HG03039 (cell line): ENCODE data around the gene UNC93B1.
"Not testable (repeated sequence)": the region's sequence is repeated elsewhere in the genome, so short reads cannot be mapped to it uniquely, and the experiment has no call there.

Source experiments
- ATAC-seq: cut with Tn5 transposase; IDR thresholded peaks from one replicate; pipeline ENCODE4 v1.9.1; 2021; ENCODE audit warnings: mild to moderate bottlenecking, moderate library complexity; ENCODE audit not compliant: unreplicated experiment

Gene UNC93B1

GRCh38 chr11:67994387-67994786 is 9.5 kb downstream of the UNC93B1 start:
- ATAC-seq: not testable (repeated sequence)

GRCh38 chr11:67993821-67994220 is 10.1 kb downstream of the UNC93B1 start:
- ATAC-seq: not testable (repeated sequence)

GRCh38 chr11:67991347-67992121 is 12.4 kb downstream of the UNC93B1 start:
- not testable (repeated sequence) for ATAC-seq

DNA sequence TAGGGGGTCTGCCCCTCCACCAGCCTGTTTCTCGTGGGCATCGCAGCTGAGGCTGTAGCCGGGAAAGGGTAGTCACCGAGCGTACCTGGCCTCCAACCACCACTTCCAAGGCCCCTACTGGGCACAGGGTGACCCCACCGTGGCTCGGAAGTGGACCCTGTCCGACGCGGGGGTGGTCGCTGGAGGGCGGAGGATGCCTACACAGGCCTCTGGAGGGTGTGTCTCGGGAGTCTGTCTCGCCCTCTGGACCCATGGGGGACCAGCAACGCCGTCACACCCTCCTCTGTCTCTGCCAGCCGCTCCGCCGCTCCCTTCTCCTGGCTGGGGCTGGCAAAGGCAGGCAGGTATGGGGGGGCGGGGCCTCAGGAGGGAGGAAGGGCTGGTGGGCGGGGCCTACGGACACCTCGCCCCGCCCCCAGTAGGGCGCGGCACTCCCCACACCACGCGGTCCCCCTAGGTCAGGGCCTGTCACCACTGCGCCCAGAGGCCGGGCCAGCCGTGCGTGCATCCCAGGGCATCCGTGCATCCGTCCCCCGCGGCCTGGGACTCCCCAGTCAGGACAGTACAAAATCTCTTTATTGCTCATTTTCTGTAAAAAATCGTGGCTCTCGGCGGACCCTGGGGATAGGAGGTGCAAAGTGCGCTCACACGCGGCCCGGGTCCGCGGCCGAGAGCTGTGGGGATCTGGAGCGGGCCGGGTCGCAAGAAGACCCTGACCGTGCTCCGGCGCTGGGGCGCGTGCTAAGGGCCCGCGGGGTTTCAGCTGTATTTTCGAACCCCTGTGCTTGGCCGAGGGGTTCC is 13.2 kb downstream of the UNC93B1 start:
- not testable (repeated sequence) for ATAC-seq

DNA sequence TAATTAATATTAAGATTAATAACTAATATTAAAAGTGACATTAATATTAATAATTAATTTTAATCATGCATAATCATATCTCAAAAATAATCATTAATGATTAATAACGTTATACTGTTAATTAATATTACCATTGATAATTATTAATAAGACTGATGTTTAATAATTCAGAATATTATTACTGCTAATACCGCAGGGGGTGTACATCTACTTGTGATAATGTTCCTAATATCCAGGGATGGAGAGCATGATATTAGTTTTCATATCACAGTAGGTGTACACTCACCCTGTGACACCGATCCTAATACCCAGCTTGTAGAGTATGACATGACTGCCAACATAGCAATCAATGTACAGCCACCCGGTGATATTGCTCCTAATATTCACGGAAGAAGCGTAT is 18.6 kb downstream of the UNC93B1 start:
- not testable (repeated sequence) for ATAC-seq

DNA sequence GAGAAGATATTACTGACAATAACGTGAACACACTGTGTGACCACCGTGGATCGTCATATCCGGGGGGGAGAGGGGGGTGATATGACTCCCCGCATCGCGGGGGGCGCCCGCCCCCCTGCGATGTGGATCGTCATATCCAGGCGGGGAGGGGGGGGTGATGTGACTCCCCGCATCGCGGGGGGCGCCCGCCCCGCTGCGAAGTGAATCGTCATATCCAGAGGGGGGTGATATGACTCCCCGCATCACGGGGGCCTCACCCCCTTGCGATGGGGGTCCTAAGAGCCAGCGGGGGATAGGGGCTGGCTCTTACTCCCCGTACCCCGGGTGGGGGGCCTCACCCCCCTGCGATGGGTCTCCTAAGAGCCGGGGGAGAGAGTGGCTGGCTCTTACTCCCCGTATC is 19.9 kb downstream of the UNC93B1 start:
- no peak for ATAC-seq

DNA sequence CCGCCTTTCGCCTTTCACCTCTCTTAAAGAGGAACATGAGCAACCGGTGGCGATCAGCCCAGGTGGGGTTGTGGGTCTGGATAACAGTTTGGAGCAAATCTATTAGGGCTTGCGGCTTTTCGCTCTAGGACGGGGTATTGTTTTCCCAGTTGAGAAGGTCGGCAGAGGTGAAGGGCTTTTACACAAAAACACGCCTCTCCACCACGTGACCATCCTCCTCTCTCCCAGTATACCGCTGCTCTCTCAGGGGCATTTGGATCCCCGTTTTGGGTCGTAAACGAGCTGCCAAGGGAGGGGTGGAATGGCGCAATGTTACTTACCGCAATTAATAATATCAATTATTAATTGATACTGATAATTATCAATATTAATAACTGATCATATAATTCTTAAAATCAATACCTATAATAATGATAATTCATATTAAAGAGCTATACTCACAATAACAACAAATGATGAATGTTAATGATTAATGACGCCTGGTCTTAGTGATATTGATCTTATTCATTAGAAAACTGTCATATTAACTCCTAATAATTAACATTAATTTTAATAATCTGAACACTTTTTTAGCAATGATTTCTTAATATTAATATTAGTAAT is 21.5 kb downstream of the UNC93B1 start:
- not testable (repeated sequence) for ATAC-seq

GRCh38 chr11:67981226-67981625 is 22.7 kb downstream of the UNC93B1 start:
- not testable (repeated sequence) for ATAC-seq

DNA sequence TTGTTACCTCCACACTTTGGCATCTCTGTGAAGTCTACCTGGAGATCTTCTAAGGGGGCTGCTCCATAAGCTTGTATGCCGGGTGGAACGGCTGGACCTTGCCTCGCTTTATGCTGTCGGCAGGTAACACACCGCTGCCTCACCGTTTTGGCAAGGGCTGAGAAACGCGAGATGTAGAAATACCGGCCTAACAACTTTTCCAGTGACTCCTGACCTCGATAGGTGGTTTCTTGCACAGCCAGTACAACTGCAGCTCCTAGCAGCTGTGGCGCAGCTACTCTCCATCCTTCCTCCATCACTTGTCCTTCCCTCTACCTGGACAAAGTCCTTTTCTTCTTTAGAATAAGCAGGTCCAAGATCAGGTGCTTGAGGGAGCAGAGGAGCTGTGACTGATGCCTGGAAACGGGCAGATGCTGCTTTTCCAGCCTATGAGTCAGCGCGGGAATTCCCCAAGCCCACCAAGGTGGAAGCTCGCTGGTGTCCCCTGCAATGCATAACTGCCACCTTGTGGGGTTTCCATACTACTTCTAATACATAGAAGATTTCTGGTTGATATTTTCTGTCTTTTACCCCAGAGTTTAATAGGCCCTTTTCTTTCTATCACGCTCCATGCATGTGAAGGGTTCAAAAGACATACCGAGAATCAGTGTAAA is 25.0 kb downstream of the UNC93B1 start:
- ATAC-seq: not testable (repeated sequence)

GRCh38 chr11:67974746-67975145 is 29.2 kb downstream of the UNC93B1 start:
- ATAC-seq: not testable (repeated sequence)

DNA sequence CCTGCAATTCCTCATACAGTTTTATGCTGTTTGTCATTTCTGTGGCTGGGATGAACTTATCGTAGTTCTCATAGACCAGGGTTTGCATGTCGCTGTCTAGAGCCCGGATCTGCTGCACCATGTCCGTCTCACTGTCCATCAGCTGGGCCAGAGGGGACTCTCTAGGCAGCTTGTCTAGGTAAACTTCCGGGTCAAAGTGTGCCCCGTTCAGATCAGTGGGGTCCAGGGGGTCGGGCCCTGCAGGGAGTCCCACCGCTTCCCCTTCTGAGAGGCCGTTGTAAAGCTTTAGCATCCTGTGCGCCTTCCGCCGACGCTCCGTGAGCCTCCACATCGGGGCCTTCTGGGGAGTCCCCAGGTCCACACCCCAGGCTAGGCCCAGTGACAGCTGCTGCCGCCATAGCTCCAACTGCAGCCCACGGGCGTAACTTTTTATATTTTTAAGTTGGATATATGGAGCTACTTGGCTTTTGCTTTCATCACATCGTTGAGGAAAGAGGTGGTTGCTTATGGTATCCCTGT is 38.0 kb downstream of the UNC93B1 start:
- not testable (repeated sequence) for ATAC-seq

DNA sequence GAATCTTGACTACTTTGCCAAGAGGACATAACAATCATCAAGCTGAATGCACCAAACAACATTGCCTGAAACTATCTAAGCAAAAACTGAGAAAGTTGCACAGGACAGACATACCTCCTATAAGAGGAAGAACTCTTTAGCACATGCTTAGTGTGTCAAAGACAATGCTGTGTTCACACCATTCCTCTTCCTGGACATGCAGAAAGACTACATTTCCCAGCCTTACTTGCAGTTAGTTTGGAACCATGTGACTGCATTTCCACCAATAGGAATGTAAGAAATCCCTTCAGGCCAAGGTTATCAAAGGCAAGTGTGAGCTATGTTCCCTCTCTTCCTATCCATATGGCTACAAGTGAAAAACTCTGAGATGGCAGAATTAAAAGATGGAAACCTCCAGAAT is 39.2 kb downstream of the UNC93B1 start:
- ATAC-seq: not testable (repeated sequence)

GRCh38 chr11:67963879-67964278 is 40.0 kb downstream of the UNC93B1 start:
- ATAC-seq: not testable (repeated sequence)

- not testable (repeated sequence) for ATAC-seq
These were observed 40.7 kb downstream of the UNC93B1 start for GRCh38 chr11:67963217-67963616.

- not testable (repeated sequence) for ATAC-seq
These were observed 47.7 kb downstream of the UNC93B1 start for GRCh38 chr11:67956236-67956635.

DNA sequence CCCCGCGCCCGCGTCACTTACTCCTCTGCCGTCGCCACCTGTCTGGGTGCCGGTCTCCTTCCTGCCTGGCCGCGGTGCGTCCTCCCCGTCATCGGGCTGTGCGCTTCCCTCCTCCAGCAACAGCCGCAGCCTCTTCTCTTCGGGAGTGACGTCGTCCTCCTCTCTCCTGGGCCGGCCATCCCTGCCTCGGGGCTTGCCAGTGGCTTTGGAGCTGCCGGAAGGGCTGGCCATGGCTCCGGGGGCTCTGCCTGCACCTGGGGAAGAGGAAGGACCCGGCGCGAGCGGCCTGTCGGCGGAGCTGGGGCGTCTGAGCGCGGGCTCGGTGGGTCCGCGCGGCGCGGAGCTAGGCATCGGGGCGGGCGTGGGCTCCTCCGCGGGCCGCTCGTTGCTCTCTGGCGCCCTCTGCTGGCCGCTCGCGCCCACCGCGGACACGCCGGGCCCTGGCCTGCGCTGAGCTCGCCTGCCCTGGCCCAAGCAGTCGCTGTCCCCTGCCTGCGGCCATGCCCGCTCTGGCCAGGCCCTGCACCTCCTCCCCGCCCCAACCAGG is 48.4 kb downstream of the UNC93B1 start:
- not testable (repeated sequence) for ATAC-seq

DNA sequence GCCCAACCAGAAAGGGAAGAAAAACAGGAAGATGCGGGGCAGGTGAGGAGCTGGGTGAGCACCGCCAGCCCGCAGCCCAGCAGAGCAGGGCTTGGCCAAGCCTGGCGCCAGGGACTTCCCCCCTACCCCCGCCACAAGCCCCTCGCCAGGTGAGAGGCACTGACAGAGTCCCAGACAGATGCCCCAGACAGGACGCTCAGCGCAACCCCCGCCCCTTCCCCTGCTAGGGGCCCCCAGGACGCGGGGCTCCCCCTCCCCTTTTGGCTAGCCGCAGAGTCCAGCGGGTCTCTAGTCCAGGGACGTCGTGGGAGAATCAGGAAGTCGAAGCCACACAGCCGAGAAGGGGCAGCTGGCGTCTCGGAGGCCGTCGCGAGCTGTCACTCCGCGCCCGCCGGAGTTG is 48.9 kb downstream of the UNC93B1 start:
- ATAC-seq: not testable (repeated sequence)

DNA sequence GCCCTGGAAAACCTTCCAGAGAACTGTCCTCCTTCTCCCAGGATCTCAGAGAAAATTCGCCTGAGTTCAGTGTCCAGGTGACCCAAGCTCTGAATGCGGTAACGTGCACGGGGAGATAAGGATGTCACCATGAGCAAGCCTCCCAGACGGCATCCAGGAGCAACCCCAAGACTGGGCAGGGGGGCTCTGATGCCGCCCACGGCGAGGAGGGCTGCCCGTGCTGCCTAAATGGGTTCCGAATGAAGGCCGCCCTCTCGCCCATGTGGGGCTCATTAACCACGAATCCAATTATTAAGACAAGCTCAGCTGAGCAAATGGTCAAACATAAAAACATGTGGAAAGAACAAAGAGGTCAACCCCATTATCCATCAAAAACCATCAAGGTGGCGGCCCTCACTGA is 49.6 kb downstream of the UNC93B1 start:
- ATAC-seq: not testable (repeated sequence)

DNA sequence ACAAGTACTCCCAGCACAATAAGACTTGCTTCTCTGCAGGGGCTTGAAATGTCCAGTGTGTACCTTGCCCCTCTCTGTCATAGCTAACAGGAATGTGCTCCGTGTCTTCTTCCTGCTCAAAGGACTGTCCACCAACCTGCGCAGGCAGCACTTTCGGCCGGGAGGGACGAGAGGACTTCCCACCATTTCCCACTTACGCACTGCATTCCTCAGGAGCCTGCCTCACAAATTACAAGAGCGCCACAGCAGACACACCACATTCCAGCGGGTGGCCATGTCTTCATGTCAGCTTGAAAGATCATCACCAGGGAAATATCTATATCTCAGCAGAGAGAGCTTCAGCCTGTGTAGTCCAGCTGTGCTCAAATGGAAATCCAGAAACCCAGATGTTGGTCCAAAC is 53.2 kb downstream of the UNC93B1 start:
- ATAC-seq: not testable (repeated sequence)

DNA sequence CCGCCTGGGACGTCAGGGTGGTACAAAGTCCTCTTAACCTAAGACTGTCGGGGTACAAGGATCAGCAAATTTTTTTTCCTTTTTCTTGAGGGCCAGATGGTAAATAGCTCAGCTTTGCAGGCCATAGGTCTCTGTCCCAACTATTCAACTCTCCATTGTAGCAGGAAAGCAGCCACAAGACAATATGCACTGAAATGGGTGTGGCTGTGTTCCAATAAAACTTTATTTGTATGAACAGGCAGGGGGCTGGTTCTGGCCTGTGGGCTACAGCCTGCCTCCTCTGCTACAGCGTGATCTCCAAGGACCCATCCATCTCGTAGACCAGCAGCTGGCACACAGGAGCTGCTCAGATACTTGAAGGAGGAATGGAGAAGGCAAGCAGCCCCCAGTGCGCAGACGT is 56.1 kb downstream of the UNC93B1 start:
- not testable (repeated sequence) for ATAC-seq
